GM12878 (cell line): ENCODE results near the gene INCA1. TPM values are rescaled to one million over a fixed set of nuclear protein-coding genes. Genes with fewer than 3 reads are reported as not detected.
A peak's percentile ranks its signal among the peaks of the same experiment; 100 is the strongest.

Source experiments
- BRCA1 ChIP-seq: IDR thresholded peaks from 2 replicates; pipeline ENCODE4 v1.6.1; 2011; ENCODE audit warnings: low read depth, low read length, improper control_type of control experiment
- CBX5 ChIP-seq: sonication (generic); IDR thresholded peaks from 2 replicates; pipeline ENCODE4 v1.6.1; 2016; ENCODE audit warnings: low read depth, moderate library complexity, mild to moderate bottlenecking, inconsistent platforms
- CEBPB ChIP-seq, 2 experiments: fragments of 150-350 bp in 1 of 2; IDR thresholded peaks; 2 replicates each; pipeline ENCODE4 v1.6.1; 2012 to 2014; ENCODE audit warnings: low read depth in 2 of 2, low read length in 2 of 2, borderline replicate concordance in 1 of 2, inconsistent platforms in 1 of 2
- EGR1 ChIP-seq, 2 experiments: IDR thresholded peaks; 1 replicate in 1 of 2; 2 replicates in 1 of 2; pipeline ENCODE4 v1.6.1; 2011 to 2012; ENCODE audit warnings: low read depth in 2 of 2, low read length in 2 of 2, borderline replicate concordance in 1 of 2, mild to moderate bottlenecking in 1 of 2, moderate library complexity in 1 of 2
- EP300 ChIP-seq, 2 experiments: fragments of 150-350 bp in 1 of 2; IDR thresholded peaks; 2 replicates each; pipeline ENCODE4 v1.6.1; 2011 to 2012; ENCODE audit warnings: low read depth in 2 of 2, low read length in 2 of 2, borderline replicate concordance in 1 of 2, improper control_type of control experiment in 1 of 2, inconsistent platforms in 1 of 2; ENCODE audit not compliant: control insufficient read depth in 1 of 2
- GABPA ChIP-seq: IDR thresholded peaks from 2 replicates; pipeline ENCODE4 v1.6.1; 2014; ENCODE audit warnings: antibody characterized with exemption, low read depth, mild to moderate bottlenecking, inconsistent platforms
- GATAD2B ChIP-seq: fragments of 450-650 bp; conservative IDR thresholded peaks from 2 replicates; pipeline ENCODE4 v1.6.1; 2017; ENCODE audit warnings: low read depth, mild to moderate bottlenecking, moderate library complexity
- IRF4 ChIP-seq: IDR thresholded peaks from 2 replicates; pipeline ENCODE4 v1.6.1; 2011; ENCODE audit warnings: low read depth, low read length
- LARP7 ChIP-seq: fragments of 450-650 bp; IDR thresholded peaks from 2 replicates; pipeline ENCODE4 v1.6.1; 2017; ENCODE audit warnings: mild to moderate bottlenecking
- MXI1 ChIP-seq: fragments of 150-350 bp; IDR thresholded peaks from 2 replicates; pipeline ENCODE4 v1.6.1; 2011; ENCODE audit warnings: low read depth, mild to moderate bottlenecking, inconsistent platforms, low read length, improper control_type of control experiment
- NBN ChIP-seq: fragments of 450-650 bp; IDR thresholded peaks from 2 replicates; pipeline ENCODE4 v1.6.1; 2016
- NR2F1 ChIP-seq: fragments of 450-650 bp; conservative IDR thresholded peaks from 2 replicates; pipeline ENCODE4 v1.6.1; 2017; ENCODE audit warnings: mild to moderate bottlenecking
- POU2F2 ChIP-seq: IDR thresholded peaks from 3 replicates; pipeline ENCODE4 v1.6.1; 2011; ENCODE audit warnings: low read depth, mild to moderate bottlenecking, low read length, borderline replicate concordance
- RAD21 ChIP-seq: IDR thresholded peaks from 2 replicates; pipeline ENCODE4 v1.6.1; 2011; ENCODE audit warnings: mild to moderate bottlenecking, low read depth, low read length, moderate library complexity; ENCODE audit not compliant: insufficient read depth
- RAD51 ChIP-seq: fragments of 450-650 bp; IDR thresholded peaks from 2 replicates; pipeline ENCODE4 v1.6.1; 2016; ENCODE audit warnings: moderate library complexity, mild to moderate bottlenecking, inconsistent platforms
- RUNX3 ChIP-seq: IDR thresholded peaks from 2 replicates; pipeline ENCODE4 v1.6.1; 2012; ENCODE audit warnings: low read length, inconsistent platforms
- SMARCA5 ChIP-seq: fragments of 450-650 bp; IDR thresholded peaks from 2 replicates; pipeline ENCODE4 v1.6.1; 2017; ENCODE audit warnings: mild to moderate bottlenecking
- SP1 ChIP-seq: IDR thresholded peaks from one replicate; pipeline ENCODE4 v1.6.1; 2011; ENCODE audit warnings: low read depth, low read length
- TAF1 ChIP-seq: IDR thresholded peaks from 2 replicates; pipeline ENCODE4 v1.6.1; 2011; ENCODE audit warnings: mild to moderate bottlenecking, low read depth, low read length, borderline replicate concordance
- TCF7 ChIP-seq: IDR thresholded peaks from 2 replicates; pipeline ENCODE4 v1.6.1; 2014; ENCODE audit warnings: antibody characterized with exemption, borderline replicate concordance
- ZBED1 ChIP-seq: IDR thresholded peaks from 2 replicates; pipeline ENCODE4 v1.6.1; 2016; ENCODE audit warnings: borderline replicate concordance
- polyA plus RNA-seq, 11 experiments: library from polyadenylated mRNA; depleted of rRNA in 4 of 11; unstranded in 6 of 11; stranded (reverse) in 5 of 11; fragments of >200 nt; fragmentation: Nextera tagmentation in 4 of 11; fragmentation: Illumina TruSeq in 1 of 11; extraction: Ambion mirVana in 4 of 11; extraction: Trizol in 1 of 11; gene quantifications; 1 replicate in 1 of 11; 2 replicates in 10 of 11; pipeline versions ENCODE4 v1.2.1 to v1.2.3, GENCODE V29; 2011 to 2016; ENCODE audit warnings: inconsistent platforms in 2 of 11, missing spikeins in 2 of 11, low read depth in 1 of 11
- total RNA-seq, 4 experiments: library from RNA; depleted of rRNA in 3 of 4; stranded (reverse); fragments of >200 nt in 3 of 4; fragmentation: Illumina TruSeq in 1 of 4; extraction: Trizol in 1 of 4; gene quantifications; 2 replicates each; pipeline versions ENCODE4 v1.2.1 to v1.2.3, GENCODE V29; 2013 to 2021
- TF ChIP-seq, protein P1 (sequence below): IDR thresholded peaks from 2 replicates; pipeline ENCODE4 v1.6.1; 2012; ENCODE audit warnings: mild to moderate bottlenecking, low read depth, low read length
- TF ChIP-seq, protein P2 (sequence below): IDR thresholded peaks from 2 replicates; pipeline ENCODE4 v1.6.1; 2012; ENCODE audit warnings: low read depth, low read length, improper control_type of control experiment
- TF ChIP-seq, protein P3 (sequence below): fragments of 450-650 bp; IDR thresholded peaks from 2 replicates; pipeline ENCODE4 v1.6.1; 2018; ENCODE audit warnings: mild to moderate bottlenecking, low read depth, moderate library complexity; ENCODE audit not compliant: partially characterized antibody

The INCA1 gene
- total and polyA plus RNA-seq, 10 of the 15 experiments (the other 5 are each of a cell fraction or from before 2014, with no cell fraction given) = 0.19 to 1.8 (median 0.45) TPM

DNA sequence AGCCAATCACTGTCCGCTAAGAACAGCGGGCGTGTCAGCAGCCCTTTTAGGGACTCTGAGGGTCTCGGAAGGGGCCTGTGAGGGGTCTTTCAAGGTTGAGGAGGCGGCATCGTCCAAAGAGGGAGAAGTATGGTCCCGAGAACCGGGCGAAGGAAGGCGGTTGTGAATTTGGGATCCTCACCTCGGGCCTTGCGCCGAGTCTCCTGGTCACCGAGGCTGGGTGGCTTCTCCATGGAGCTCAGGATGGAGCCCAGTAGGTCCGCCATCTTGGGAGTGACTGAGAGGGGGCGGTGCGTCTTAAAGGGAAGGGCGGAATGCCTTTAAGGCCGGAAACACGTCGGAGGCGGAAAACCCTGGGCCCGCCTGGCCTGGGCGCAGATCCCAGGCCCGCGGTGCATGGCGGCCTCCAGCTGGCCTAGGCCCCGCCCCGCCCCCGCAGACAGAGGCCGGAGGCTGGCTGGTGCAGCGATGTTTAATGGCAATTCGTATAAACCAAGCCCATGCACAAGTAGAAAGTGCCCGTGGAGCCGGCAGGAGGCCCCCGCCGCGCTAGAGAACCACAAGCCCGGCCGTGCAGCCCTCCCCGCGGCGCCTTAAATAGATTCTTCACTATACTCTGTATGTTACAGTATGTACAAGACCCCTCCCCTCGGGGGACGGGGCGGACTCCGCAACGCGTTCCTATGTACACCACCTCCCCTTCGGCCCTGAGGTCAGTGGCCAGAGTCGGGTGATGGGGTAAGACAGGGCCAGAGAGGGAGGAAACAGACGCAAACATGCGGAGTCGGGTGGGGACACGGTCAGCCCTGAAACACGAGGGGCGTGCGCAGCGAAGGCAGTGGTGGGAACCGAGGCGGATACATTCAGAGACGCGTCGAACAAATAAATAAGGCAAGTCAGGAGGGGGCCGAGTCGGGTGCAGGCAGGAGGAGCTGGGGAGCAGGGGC, 29.5 kb downstream of the INCA1 start, which contains the start of gene SPAG7 (continued):
- TF ChIP-seq, protein P1, sequence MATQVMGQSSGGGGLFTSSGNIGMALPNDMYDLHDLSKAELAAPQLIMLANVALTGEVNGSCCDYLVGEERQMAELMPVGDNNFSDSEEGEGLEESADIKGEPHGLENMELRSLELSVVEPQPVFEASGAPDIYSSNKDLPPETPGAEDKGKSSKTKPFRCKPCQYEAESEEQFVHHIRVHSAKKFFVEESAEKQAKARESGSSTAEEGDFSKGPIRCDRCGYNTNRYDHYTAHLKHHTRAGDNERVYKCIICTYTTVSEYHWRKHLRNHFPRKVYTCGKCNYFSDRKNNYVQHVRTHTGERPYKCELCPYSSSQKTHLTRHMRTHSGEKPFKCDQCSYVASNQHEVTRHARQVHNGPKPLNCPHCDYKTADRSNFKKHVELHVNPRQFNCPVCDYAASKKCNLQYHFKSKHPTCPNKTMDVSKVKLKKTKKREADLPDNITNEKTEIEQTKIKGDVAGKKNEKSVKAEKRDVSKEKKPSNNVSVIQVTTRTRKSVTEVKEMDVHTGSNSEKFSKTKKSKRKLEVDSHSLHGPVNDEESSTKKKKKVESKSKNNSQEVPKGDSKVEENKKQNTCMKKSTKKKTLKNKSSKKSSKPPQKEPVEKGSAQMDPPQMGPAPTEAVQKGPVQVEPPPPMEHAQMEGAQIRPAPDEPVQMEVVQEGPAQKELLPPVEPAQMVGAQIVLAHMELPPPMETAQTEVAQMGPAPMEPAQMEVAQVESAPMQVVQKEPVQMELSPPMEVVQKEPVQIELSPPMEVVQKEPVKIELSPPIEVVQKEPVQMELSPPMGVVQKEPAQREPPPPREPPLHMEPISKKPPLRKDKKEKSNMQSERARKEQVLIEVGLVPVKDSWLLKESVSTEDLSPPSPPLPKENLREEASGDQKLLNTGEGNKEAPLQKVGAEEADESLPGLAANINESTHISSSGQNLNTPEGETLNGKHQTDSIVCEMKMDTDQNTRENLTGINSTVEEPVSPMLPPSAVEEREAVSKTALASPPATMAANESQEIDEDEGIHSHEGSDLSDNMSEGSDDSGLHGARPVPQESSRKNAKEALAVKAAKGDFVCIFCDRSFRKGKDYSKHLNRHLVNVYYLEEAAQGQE = no peak
- 0 out of 2 replicates have a peak, but pooled peaks have one; percentile 9 for TF ChIP-seq IRF4
- no peak for TF ChIP-seq TCF7
- TF ChIP-seq, protein P2, sequence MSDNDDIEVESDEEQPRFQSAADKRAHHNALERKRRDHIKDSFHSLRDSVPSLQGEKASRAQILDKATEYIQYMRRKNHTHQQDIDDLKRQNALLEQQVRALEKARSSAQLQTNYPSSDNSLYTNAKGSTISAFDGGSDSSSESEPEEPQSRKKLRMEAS = no peak; the same call in none of the 2 replicates
- peak; percentile 18; the same call in 1 of the 2 replicates for TF ChIP-seq GABPA
- TF ChIP-seq RAD51 = peak; percentile 50; the same call in 1 of the 2 replicates
- peak; percentile 51; the same call in 1 of the 2 replicates for TF ChIP-seq NBN
- TF ChIP-seq SP1 = no peak
- peak; percentile 76 for TF ChIP-seq GATAD2B
- peak; percentile 57; the same call in 1 of the 3 replicates for TF ChIP-seq POU2F2
- TF ChIP-seq RUNX3 = peak; percentile 22
- peak; percentile 10 to 92 for TF ChIP-seq EGR1 (IDR thresholded peaks at IDR 0.05; ENCODE audit: borderline replicate concordance in 1 of 2, low read depth in 2 of 2, low read length in 2 of 2)
- peak; percentile 73; the same call in 1 of the 2 replicates for TF ChIP-seq MXI1
- peak; percentile 72 for TF ChIP-seq LARP7
- peak; percentile 57; the same call in 1 of the 2 replicates for TF ChIP-seq SMARCA5
- no peak for TF ChIP-seq CBX5
- peak; percentile 57 for TF ChIP-seq NR2F1
- TF ChIP-seq BRCA1 = no peak
- TF ChIP-seq TAF1 = peak; percentile 96
- peak; percentile 78; the same call in 1 of the 2 replicates for TF ChIP-seq ZBED1
- TF ChIP-seq RAD21 = peak; percentile 39; the same call in 1 of the 2 replicates
- TF ChIP-seq EP300 (IDR thresholded peaks at IDR 0.05; ENCODE audit: borderline replicate concordance in 1 of 2, control insufficient read depth in 1 of 2, low read depth in 2 of 2, low read length in 2 of 2) = 0 out of 4 replicates have a peak, but pooled peaks of 1 of the 2 experiments have one; percentile 39
- TF ChIP-seq, protein P3, sequence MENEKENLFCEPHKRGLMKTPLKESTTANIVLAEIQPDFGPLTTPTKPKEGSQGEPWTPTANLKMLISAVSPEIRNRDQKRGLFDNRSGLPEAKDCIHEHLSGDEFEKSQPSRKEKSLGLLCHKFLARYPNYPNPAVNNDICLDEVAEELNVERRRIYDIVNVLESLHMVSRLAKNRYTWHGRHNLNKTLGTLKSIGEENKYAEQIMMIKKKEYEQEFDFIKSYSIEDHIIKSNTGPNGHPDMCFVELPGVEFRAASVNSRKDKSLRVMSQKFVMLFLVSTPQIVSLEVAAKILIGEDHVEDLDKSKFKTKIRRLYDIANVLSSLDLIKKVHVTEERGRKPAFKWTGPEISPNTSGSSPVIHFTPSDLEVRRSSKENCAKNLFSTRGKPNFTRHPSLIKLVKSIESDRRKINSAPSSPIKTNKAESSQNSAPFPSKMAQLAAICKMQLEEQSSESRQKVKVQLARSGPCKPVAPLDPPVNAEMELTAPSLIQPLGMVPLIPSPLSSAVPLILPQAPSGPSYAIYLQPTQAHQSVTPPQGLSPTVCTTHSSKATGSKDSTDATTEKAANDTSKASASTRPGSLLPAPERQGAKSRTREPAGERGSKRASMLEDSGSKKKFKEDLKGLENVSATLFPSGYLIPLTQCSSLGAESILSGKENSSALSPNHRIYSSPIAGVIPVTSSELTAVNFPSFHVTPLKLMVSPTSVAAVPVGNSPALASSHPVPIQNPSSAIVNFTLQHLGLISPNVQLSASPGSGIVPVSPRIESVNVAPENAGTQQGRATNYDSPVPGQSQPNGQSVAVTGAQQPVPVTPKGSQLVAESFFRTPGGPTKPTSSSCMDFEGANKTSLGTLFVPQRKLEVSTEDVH = no peak
- TF ChIP-seq CEBPB (IDR thresholded peaks at IDR 0.05; ENCODE audit: borderline replicate concordance in 1 of 2, low read depth in 2 of 2, low read length in 2 of 2) = no peak
